Duodenal mucosa (tissue), 2 donors: ENCODE data around the gene JPT2.

Source experiments
- H3K27ac ChIP-seq: one replicate; pipeline ENCODE4 v1.7.0; 2013; ENCODE audit warnings: low read depth, low read length
- H3K27me3 ChIP-seq, 2 donors: one replicate each; pipeline ENCODE4 v1.7.0; 2013; ENCODE audit warnings: low read length in 2 of 2, control low read depth in 1 of 2; ENCODE audit not compliant: insufficient read depth in 2 of 2, control insufficient read depth in 1 of 2
- H3K36me3 ChIP-seq, 2 donors: one replicate each; pipeline ENCODE4 v1.7.0; 2013; ENCODE audit warnings: low read length in 2 of 2, control low read depth in 1 of 2; ENCODE audit not compliant: insufficient read depth in 2 of 2, control insufficient read depth in 1 of 2
- H3K4me1 ChIP-seq, 2 donors: one replicate each; pipeline ENCODE4 v1.7.0; 2013; ENCODE audit warnings: low read length in 2 of 2, control low read depth in 1 of 2; ENCODE audit not compliant: insufficient read depth in 2 of 2, control insufficient read depth in 1 of 2
- H3K4me3 ChIP-seq, 2 donors: one replicate each; pipeline ENCODE4 v1.7.0; 2013; ENCODE audit warnings: low read length in 2 of 2, low read depth in 1 of 2
- H3K9ac ChIP-seq, 2 donors: one replicate each; pipeline ENCODE4 v1.7.0; 2013; ENCODE audit warnings: low read length in 2 of 2, low read depth in 1 of 2
- H3K9me3 ChIP-seq, 2 donors: one replicate each; pipeline ENCODE4 v1.7.0; 2013; ENCODE audit warnings: low read length in 2 of 2, control low read depth in 1 of 2; ENCODE audit not compliant: control insufficient read depth in 1 of 2

JPT2 gene

DNA sequence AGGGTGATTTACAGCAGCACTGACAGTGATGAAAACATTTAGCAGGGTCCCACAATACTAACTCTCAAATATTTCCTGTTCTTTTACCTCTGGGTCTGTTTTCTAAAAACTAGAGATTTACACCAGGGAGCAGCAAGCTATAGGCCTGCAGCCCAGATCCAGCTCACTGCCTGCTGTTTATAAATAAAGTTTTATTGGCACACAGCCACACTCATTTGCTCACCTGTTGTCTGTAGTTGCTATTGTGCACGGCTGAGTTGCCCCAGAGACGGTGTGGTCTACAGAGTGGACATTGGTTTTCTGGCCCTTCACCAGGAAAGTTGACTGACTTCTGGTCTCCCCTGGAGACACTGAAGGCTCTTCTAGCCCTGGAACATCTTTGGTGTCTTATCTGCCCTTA is 16.3 kb upstream of the JPT2 start:
- no peaks in the 10 kb centered on the region for H3K27me3 ChIP-seq
- H3K27ac ChIP-seq: no peak overlapping the region
- no peaks in the 10 kb centered on the region for H3K4me1 ChIP-seq
- no peaks in the 10 kb centered on the region for H3K9me3 ChIP-seq
- no peak overlapping the region for H3K4me3 ChIP-seq
- peaks cover 46 to 90% of the 10 kb centered on the region in 2 donors for H3K36me3 ChIP-seq
- no peak overlapping the region for H3K9ac ChIP-seq

DNA sequence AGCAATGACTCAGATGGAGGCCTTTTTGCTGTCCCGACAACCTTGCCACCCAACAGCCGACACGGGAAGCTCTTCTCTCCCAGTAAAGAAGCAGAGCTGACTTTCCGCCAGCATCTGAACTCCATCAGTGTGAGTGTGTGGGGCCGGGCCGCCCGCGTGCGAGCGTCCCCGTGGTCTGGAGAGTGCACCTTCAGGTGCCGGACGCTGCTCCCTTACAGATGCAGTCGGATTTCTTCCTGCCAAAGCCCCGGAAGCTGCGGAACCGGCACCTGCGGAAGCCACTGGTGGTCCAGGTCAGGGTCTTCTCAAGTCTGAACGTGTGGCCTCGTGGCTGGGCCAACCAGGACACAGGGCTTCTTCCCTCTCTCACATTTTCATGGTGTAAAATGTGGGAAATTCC is 15.5 kb upstream of the JPT2 start:
- Histone ChIP-seq H3K4me3 (no peak overlapping the region), H3K4me1 (no peaks in the 10 kb centered on the region), H3K9me3 (no peaks in the 10 kb centered on the region), H3K36me3 (peaks cover 53 to 90% of the 10 kb centered on the region in 2 donors), H3K27ac (no peak overlapping the region), H3K9ac (no peak overlapping the region), H3K27me3 (no peaks in the 10 kb centered on the region)

- no peak overlapping the region for H3K27ac ChIP-seq
- H3K9me3 ChIP-seq: no peaks in the 10 kb centered on the region
- no peaks in the 10 kb centered on the region for H3K4me1 ChIP-seq
- H3K9ac ChIP-seq: no peak overlapping the region
- H3K27me3 ChIP-seq: no peaks in the 10 kb centered on the region
- peaks cover 70 to 89% of the 10 kb centered on the region in 2 donors for H3K36me3 ChIP-seq
- H3K4me3 ChIP-seq: no peak overlapping the region
Observed at GRCh38 chr16:1665829-1666228, 12.2 kb upstream of the JPT2 start.

DNA sequence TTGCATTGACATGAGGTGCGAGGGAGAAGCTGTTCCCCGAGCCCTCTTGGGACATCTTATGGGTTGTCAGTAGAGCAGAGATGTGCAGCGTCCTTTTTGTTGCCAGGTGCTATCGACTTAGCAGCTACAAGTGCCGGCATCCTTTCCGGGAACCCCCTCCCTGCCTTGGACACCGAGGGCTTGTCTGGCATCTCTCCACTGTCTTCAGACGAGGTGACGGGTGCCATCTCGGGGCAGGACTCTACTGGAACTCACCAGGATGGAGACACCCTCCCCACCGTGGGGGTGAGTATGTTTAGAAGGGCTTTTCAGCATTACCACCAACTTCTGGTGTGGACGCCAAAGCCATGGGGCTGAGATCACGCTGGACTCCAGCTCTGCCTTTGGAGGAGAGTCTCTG is 11.8 kb upstream of the JPT2 start:
- no peaks in the 10 kb centered on the region for H3K9me3 ChIP-seq
- no peaks in the 10 kb centered on the region for H3K27me3 ChIP-seq
- H3K4me1 ChIP-seq: no peaks in the 10 kb centered on the region
- H3K9ac ChIP-seq: no peak overlapping the region
- no peak overlapping the region for H3K27ac ChIP-seq
- no peak overlapping the region for H3K4me3 ChIP-seq
- peaks cover 74 to 93% of the 10 kb centered on the region in 2 donors for H3K36me3 ChIP-seq

- Histone ChIP-seq H3K9me3 (no peaks in the 10 kb centered on the region), H3K9ac (no peak overlapping the region), H3K27ac (no peak overlapping the region), H3K27me3 (no peaks in the 10 kb centered on the region), H3K4me1 (no peaks in the 10 kb centered on the region), H3K4me3 (no peak overlapping the region), H3K36me3 (peaks cover 74 to 95% of the 10 kb centered on the region in 2 donors)
Observed at GRCh38 chr16:1667271-1667670, 10.8 kb upstream of the JPT2 start.

- Histone ChIP-seq H3K9ac (no peak overlapping the region), H3K36me3 (peaks cover 71 to 94% of the 10 kb centered on the region in 2 donors), H3K27ac (no peak overlapping the region), H3K9me3 (no peaks in the 10 kb centered on the region), H3K27me3 (no peaks in the 10 kb centered on the region), H3K4me1 (no peaks in the 10 kb centered on the region), H3K4me3 (no peak overlapping the region)
Observed at GRCh38 chr16:1667916-1668315, 10.2 kb upstream of the JPT2 start.

DNA sequence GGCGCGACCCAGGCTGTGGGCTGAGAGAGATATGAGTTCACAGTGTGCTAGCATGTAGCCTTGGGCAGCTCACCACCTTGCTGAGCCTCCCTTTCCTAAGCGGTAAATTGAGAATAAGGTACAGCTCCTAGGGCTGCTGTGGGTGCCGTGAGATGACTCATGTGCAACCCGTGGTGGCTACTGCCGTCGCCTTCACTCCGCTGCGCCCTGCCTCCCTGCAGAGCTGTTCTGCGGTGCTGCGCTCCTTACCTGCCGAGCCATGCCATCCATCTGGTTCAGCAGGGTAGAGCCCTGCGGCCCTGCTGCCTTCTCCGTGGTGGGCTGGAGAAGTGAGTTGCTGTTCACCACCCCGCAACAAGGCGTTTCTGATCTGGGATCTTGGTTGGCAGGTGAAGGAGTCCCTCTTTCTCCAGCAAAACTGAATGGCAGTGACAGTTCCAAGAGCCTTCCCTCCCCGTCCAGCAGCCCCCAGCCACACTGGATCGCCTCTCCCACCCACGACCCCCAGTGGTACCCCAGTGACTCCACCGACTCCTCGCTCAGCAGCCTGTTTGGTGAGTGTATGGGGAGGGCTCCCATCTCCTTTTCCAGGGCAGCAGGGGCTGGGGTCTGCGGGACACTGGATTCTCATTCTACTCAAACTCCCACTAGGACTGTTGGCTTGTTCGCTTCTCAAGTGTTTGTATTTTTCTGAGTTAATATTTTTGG is 9.3 kb upstream of the JPT2 start:
- H3K4me3 ChIP-seq: no peak overlapping the region
- no peaks in the 10 kb centered on the region for H3K9me3 ChIP-seq
- no peaks in the 10 kb centered on the region for H3K4me1 ChIP-seq
- no peak overlapping the region for H3K9ac ChIP-seq
- H3K27ac ChIP-seq: no peak overlapping the region
- no peaks in the 10 kb centered on the region for H3K27me3 ChIP-seq
- H3K36me3 ChIP-seq: peaks cover 73 to 94% of the 10 kb centered on the region in 2 donors

- H3K9me3 ChIP-seq: no peaks in the 10 kb centered on the region
- H3K9ac ChIP-seq: no peak overlapping the region
- H3K4me1 ChIP-seq: no peaks in the 10 kb centered on the region
- H3K36me3 ChIP-seq: peaks cover 75 to 94% of the 10 kb centered on the region in 2 donors
- no peaks in the 10 kb centered on the region for H3K27me3 ChIP-seq
- H3K27ac ChIP-seq: no peak overlapping the region
- H3K4me3 ChIP-seq: no peak overlapping the region
Observed at GRCh38 chr16:1669698-1670097, 8.4 kb upstream of the JPT2 start.

GRCh38 chr16:1670371-1670770 is 7.7 kb upstream of the JPT2 start:
- no peak overlapping the region for H3K27ac ChIP-seq
- no peak overlapping the region for H3K4me3 ChIP-seq

GRCh38 chr16:1670866-1671265 is 7.2 kb upstream of the JPT2 start:
- Histone ChIP-seq H3K9me3 (no peaks in the 10 kb centered on the region), H3K4me1 (no peaks in the 10 kb centered on the region), H3K36me3 (peaks cover 67 to 92% of the 10 kb centered on the region in 2 donors), H3K9ac (no peak overlapping the region), H3K27me3 (no peaks in the 10 kb centered on the region), H3K27ac (no peak overlapping the region), H3K4me3 (no peak overlapping the region)

More at GRCh38 chr16:1670371-1670770, 7.7 kb upstream of the JPT2 start:
- Histone ChIP-seq H3K4me1 (no peaks in the 10 kb centered on the region), H3K36me3 (peaks cover 71 to 94% of the 10 kb centered on the region in 2 donors), H3K9me3 (no peaks in the 10 kb centered on the region), H3K9ac (no peak overlapping the region), H3K27me3 (no peaks in the 10 kb centered on the region)
